Mesendoderm (in vitro differentiated cells): ENCODE measurements around the gene ZBTB11.
"Not testable (repeated sequence)": the region's sequence is repeated elsewhere in the genome, so short reads cannot be mapped to it uniquely, and the experiment has no call there.

ENCODE experiments used
- DNase-seq: peaks from one replicate; pipeline ENCODE4 v3.0.0; 2013
- H2AK5ac ChIP-seq: 2 replicates; pipeline ENCODE4 v1.6.1; 2013; ENCODE audit warnings: low read length, inconsistent platforms
- H2BK120ac ChIP-seq: 2 replicates; pipeline ENCODE4 v1.6.1; 2013; ENCODE audit warnings: low read depth, mild to moderate bottlenecking, low read length, moderate library complexity, mixed read lengths
- H2BK15ac ChIP-seq: replicated peaks from 2 replicates; pipeline ENCODE4 v1.6.1; 2013; ENCODE audit warnings: low read depth, mild to moderate bottlenecking, moderate library complexity
- H2BK5ac ChIP-seq: 2 replicates; pipeline ENCODE4 v1.6.1; 2013; ENCODE audit warnings: low read length, inconsistent platforms
- H3K18ac ChIP-seq: 2 replicates; pipeline ENCODE4 v1.6.1; 2013; ENCODE audit warnings: mild to moderate bottlenecking, low read length, mixed read lengths
- H3K23ac ChIP-seq: one replicate; pipeline ENCODE4 v1.6.1; 2013; ENCODE audit warnings: low read length
- H3K27ac ChIP-seq: 2 replicates; pipeline ENCODE4 v1.5.1; 2013; ENCODE audit warnings: low read depth, mild to moderate bottlenecking, inconsistent platforms, low read length, moderate library complexity
- H3K27me3 ChIP-seq: 2 replicates; pipeline ENCODE4 v1.6.1; 2013; ENCODE audit warnings: low read length, control low read depth, mild to moderate bottlenecking, inconsistent platforms; ENCODE audit not compliant: insufficient read depth, poor library complexity
- H3K36me3 ChIP-seq: 2 replicates; pipeline ENCODE4 v1.6.1; 2013; ENCODE audit warnings: low read length, inconsistent platforms; ENCODE audit not compliant: control insufficient read depth, insufficient read depth
- H3K4ac ChIP-seq: one replicate; pipeline ENCODE4 v1.6.1; 2013; ENCODE audit warnings: low read depth, mild to moderate bottlenecking, low read length, moderate library complexity
- H3K4me1 ChIP-seq: 2 replicates; pipeline ENCODE4 v1.6.1; 2013; ENCODE audit warnings: low read depth, low read length, inconsistent platforms; ENCODE audit not compliant: control insufficient read depth
- H3K4me2 ChIP-seq: 2 replicates; pipeline ENCODE4 v1.6.1; 2013; ENCODE audit warnings: low read length
- H3K4me3 ChIP-seq: 2 replicates; pipeline ENCODE4 v1.5.1; 2013; ENCODE audit warnings: mild to moderate bottlenecking, low read length
- H3K56ac ChIP-seq: one replicate; pipeline ENCODE4 v1.6.1; 2013; ENCODE audit warnings: low read length
- H3K79me1 ChIP-seq: 2 replicates; pipeline ENCODE4 v1.6.1; 2013; ENCODE audit warnings: low read length, inconsistent platforms
- H3K79me2 ChIP-seq: 2 replicates; pipeline ENCODE4 v1.6.1; 2013; ENCODE audit warnings: mild to moderate bottlenecking, low read length; ENCODE audit not compliant: control insufficient read depth, insufficient read depth
- H3K9ac ChIP-seq: 2 replicates; pipeline ENCODE4 v1.6.1; 2013; ENCODE audit warnings: low read length, inconsistent platforms
- H4K5ac ChIP-seq: one replicate; pipeline ENCODE4 v1.6.1; 2013; ENCODE audit warnings: low read length
- H4K8ac ChIP-seq: one replicate; pipeline ENCODE4 v1.6.1; 2013; ENCODE audit warnings: low read depth, mild to moderate bottlenecking, control low read depth, low read length, moderate library complexity
- WGBS: extraction: QIAGEN DNeasy Blood & Tissue Kit; methylation state at CpG from one replicate; pipeline ENCODE4 v1.1.7; 2013; ENCODE audit warnings: low lambda C conversion rate, missing lambda C conversion rate; ENCODE audit not compliant: insufficient coverage; ENCODE audit errors: extremely low coverage; 5-methylcytosine and 5-hydroxymethylcytosine counted together

The ZBTB11 gene

DNA sequence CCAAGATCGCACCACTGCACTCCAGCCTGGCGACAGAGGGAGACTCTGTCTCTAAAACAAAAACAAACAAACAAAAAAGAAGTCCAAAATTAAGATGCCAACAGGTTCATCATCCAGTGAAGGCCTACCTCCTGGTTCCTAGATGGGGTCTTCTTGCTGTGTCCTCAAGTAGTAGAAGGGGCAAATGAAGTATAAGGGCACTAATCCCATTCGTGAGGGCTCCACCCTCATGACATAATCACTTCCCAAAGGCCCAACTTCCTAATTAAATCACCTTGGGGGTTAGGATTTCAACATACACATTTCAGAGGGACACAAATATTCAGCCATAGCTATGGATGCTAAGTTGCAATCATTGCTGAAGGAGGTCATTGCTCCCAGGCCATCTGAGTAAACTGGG is 57.2 kb downstream of the ZBTB11 start:
- no peak overlapping the region for H3K4me3 ChIP-seq
- H4K5ac ChIP-seq: no peak overlapping the region
- H2BK5ac ChIP-seq: no peak overlapping the region
- H3K79me2 ChIP-seq: no peaks in the 10 kb centered on the region
- H3K79me1 ChIP-seq: no peaks in the 10 kb centered on the region
- H2BK120ac ChIP-seq: no peak overlapping the region
- H3K56ac ChIP-seq: no peak overlapping the region
- no peaks in the 10 kb centered on the region for H3K36me3 ChIP-seq
- no peaks in the 10 kb centered on the region for H3K4me1 ChIP-seq
- no peak overlapping the region for H3K4me2 ChIP-seq
- no peak overlapping the region for H4K8ac ChIP-seq
- no peak for DNase-seq
- no peak overlapping the region for H3K23ac ChIP-seq
- no peak overlapping the region for H2BK15ac ChIP-seq
- no peaks in the 10 kb centered on the region for H3K27me3 ChIP-seq
- H3K4ac ChIP-seq: no peak overlapping the region
- WGBS: no CpG with 5 or more reads among the region's 3 CpGs
- no peak overlapping the region for H3K18ac ChIP-seq
- no peak overlapping the region for H3K27ac ChIP-seq
- H2AK5ac ChIP-seq: no peak overlapping the region
- no peak overlapping the region for H3K9ac ChIP-seq

DNA sequence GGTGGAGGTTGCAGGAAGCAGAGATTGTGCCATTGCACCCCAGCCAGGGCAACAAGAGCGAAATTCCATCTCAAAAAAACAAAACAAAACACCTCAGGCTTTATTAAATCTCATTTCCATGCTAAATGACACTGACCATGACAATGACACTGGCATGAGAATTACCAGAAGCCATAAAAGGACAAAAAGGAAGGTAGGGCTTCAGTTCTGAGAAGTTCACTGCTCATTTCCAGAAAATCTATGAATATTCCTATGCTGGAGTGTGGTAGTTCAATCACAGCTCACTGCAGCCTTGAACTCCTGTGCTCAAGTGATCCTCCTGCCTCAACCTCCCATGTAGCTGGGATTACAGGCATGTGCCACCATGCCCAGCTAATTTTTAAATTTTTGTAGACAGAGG is 58.2 kb downstream of the ZBTB11 start:
- Histone ChIP-seq H3K56ac (no peak overlapping the region), H3K4me1 (no peaks in the 10 kb centered on the region), H3K4me3 (no peak overlapping the region), H3K27ac (no peak overlapping the region), H2BK15ac (no peak overlapping the region), H2BK5ac (no peak overlapping the region), H3K79me2 (no peaks in the 10 kb centered on the region), H3K18ac (no peak overlapping the region), H4K5ac (no peak overlapping the region), H3K23ac (no peak overlapping the region), H3K36me3 (no peaks in the 10 kb centered on the region), H3K9ac (no peak overlapping the region), H4K8ac (no peak overlapping the region), H3K4me2 (no peak overlapping the region), H3K79me1 (no peaks in the 10 kb centered on the region), H3K4ac (no peak overlapping the region), H2BK120ac (no peak overlapping the region), H3K27me3 (no peaks in the 10 kb centered on the region), H2AK5ac (no peak overlapping the region)
- DNase-seq: no peak
- no CpG with 5 or more reads among the region's 1 CpG for WGBS

DNA sequence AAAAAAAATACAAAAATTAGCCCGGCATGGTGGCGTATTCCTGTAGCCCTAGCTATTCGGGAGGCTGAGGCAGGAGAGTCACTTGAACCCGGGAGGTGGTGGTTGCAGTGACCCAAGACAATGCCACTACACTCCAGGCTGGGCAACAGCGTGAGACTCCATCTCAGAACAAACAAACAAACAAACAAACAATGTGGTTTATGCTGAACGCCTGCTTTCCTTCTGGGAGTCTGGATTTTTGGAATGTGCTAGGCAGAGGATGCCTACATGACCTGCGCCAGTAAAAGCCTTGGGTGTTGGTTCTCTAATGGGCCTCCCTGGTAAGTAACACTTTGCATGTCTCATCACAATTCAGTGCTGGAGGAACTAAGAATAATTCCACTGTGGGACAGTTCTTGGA is 59.5 kb downstream of the ZBTB11 start:
- no peak overlapping the region for H3K23ac ChIP-seq
- H2BK5ac ChIP-seq: no peak overlapping the region
- H4K5ac ChIP-seq: no peak overlapping the region
- no peaks in the 10 kb centered on the region for H3K79me2 ChIP-seq
- H3K4me2 ChIP-seq: no peak overlapping the region
- H2BK15ac ChIP-seq: no peak overlapping the region
- H3K4ac ChIP-seq: no peak overlapping the region
- H2AK5ac ChIP-seq: no peak overlapping the region
- H3K18ac ChIP-seq: no peak overlapping the region
- no peaks in the 10 kb centered on the region for H3K4me1 ChIP-seq
- DNase-seq: no peak
- H3K9ac ChIP-seq: no peak overlapping the region
- H3K56ac ChIP-seq: no peak overlapping the region
- H3K36me3 ChIP-seq: no peaks in the 10 kb centered on the region
- H2BK120ac ChIP-seq: no peak overlapping the region
- H3K27me3 ChIP-seq: no peaks in the 10 kb centered on the region
- no peak overlapping the region for H3K4me3 ChIP-seq
- no CpG with 5 or more reads among the region's 7 CpGs for WGBS
- no peak overlapping the region for H3K27ac ChIP-seq
- H4K8ac ChIP-seq: no peak overlapping the region
- H3K79me1 ChIP-seq: no peaks in the 10 kb centered on the region

DNA sequence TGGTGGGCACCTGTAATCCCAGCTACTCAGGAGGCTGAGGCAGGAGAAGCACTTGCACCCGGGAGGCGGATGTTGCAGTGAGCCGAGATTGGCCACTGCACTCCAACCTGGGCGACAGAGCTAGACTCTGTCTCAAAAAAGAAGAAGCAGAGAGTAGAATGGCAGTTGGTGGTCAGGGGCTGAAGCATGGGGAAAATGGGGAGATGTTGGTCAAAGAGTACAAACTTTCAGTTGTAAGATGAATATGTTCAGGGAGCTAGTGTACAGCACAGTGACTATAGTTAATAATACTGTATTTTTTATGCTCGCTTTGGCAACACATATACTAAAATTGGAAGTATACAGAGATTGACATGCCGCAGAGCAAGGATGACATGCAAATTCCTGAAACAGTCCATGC is 61.4 kb downstream of the ZBTB11 start:
- Histone ChIP-seq H2BK5ac (no peak overlapping the region), H3K79me1 (no peaks in the 10 kb centered on the region), H3K27me3 (no peaks in the 10 kb centered on the region), H3K9ac (no peak overlapping the region), H3K27ac (no peak overlapping the region), H3K36me3 (no peaks in the 10 kb centered on the region), H3K4ac (no peak overlapping the region), H2AK5ac (no peak overlapping the region), H3K4me2 (no peak overlapping the region), H3K4me3 (no peak overlapping the region), H4K8ac (no peak overlapping the region), H2BK15ac (no peak overlapping the region), H3K79me2 (no peaks in the 10 kb centered on the region), H3K4me1 (no peaks in the 10 kb centered on the region), H3K23ac (no peak overlapping the region), H3K56ac (no peak overlapping the region), H4K5ac (no peak overlapping the region), H2BK120ac (no peak overlapping the region), H3K18ac (no peak overlapping the region)
- no CpG with 5 or more reads among the region's 6 CpGs for WGBS
- DNase-seq: no peak

DNA sequence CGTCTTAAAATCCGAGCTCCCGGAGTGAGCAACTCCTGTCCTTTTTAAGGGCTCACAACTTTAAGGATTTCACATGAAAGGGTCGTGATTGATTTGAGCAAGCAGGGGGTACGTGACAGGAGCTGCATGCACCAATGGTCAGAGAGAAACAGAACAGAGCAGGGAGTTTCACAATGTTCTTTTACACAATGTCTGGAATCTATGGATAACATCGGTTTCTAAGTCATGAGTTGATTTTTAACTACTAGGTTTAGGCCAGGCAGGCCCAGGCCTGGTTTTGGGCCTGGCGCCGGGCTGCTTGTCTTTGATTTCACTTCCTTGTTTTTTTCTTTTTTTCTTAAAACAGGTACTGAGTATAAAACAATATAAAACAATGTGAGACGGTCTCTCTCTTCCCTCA is 63.9 kb downstream of the ZBTB11 start:
- H3K4me1 ChIP-seq, H3K4me3 ChIP-seq, H3K36me3 ChIP-seq, H4K8ac ChIP-seq, H3K23ac ChIP-seq, DNase-seq, H3K4ac ChIP-seq, H2BK120ac ChIP-seq, H2BK15ac ChIP-seq, H2AK5ac ChIP-seq, H3K79me2 ChIP-seq, H3K79me1 ChIP-seq, H3K27ac ChIP-seq, H3K4me2 ChIP-seq, H4K5ac ChIP-seq, H3K27me3 ChIP-seq, H3K9ac ChIP-seq, H3K56ac ChIP-seq, H3K18ac ChIP-seq, H2BK5ac ChIP-seq: not testable (repeated sequence)
- WGBS: no CpG with 5 or more reads among the region's 9 CpGs

DNA sequence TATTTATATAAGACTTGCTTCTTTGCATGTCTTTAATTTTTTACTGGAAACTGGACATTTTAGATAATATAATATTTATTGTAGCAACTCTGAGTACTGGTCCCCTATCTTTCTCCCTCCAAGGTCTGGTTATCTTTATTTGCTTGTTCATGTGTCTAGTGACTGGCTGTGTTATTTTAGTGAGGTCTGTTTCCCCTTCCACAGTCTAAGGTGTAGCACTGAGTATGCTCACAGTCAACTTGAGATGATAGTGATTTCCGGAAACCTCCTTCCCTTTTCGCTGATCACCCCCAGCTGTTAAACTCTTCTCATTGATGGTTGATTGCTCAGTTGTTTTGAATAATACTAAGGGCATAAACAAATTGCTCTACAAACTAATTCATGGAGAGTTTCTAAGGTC is 65.9 kb downstream of the ZBTB11 start:
- Histone ChIP-seq H3K4me2 (no peak overlapping the region), H3K36me3 (no peaks in the 10 kb centered on the region), H2AK5ac (no peak overlapping the region), H3K4me3 (no peak overlapping the region), H3K79me2 (no peaks in the 10 kb centered on the region), H2BK120ac (no peak overlapping the region), H4K5ac (no peak overlapping the region), H4K8ac (no peak overlapping the region), H3K4me1 (no peaks in the 10 kb centered on the region), H3K4ac (no peak overlapping the region), H2BK15ac (no peak overlapping the region), H3K18ac (no peak overlapping the region), H3K27ac (no peak overlapping the region), H3K79me1 (no peaks in the 10 kb centered on the region), H3K56ac (no peak overlapping the region), H3K23ac (no peak overlapping the region), H3K9ac (no peak overlapping the region), H2BK5ac (no peak overlapping the region), H3K27me3 (no peaks in the 10 kb centered on the region)
- DNase-seq: no peak
- no CpG with 5 or more reads among the region's 2 CpGs for WGBS
